IPS-20b (cell line): ENCODE results near the gene POR.

ENCODE experiments used
- H3K27ac ChIP-seq: one replicate; pipeline ENCODE4 v1.5.1; 2013; ENCODE audit warnings: low read length
- H3K27me3 ChIP-seq: 2 replicates; pipeline ENCODE4 v1.6.1; 2013; ENCODE audit warnings: mild to moderate bottlenecking, low read length, inconsistent platforms; ENCODE audit not compliant: insufficient read depth
- H3K36me3 ChIP-seq: 2 replicates; pipeline ENCODE4 v1.6.1; 2013; ENCODE audit warnings: low read depth, mild to moderate bottlenecking, inconsistent platforms, low read length, moderate library complexity; ENCODE audit not compliant: insufficient read depth
- H3K4me1 ChIP-seq: 2 replicates; pipeline ENCODE4 v1.6.1; 2013; ENCODE audit warnings: mild to moderate bottlenecking, control low read depth, inconsistent platforms, low read length, moderate library complexity; ENCODE audit not compliant: insufficient read depth
- H3K4me3 ChIP-seq: 2 replicates; pipeline ENCODE4 v1.5.1; 2013; ENCODE audit warnings: mild to moderate bottlenecking, low read length, inconsistent platforms
- H3K9ac ChIP-seq: 2 replicates; pipeline ENCODE4 v1.6.1; 2013; ENCODE audit warnings: low read depth, mild to moderate bottlenecking, inconsistent platforms, low read length, moderate library complexity
- H3K9me3 ChIP-seq: 2 replicates; pipeline ENCODE4 v1.6.1; 2013; ENCODE audit warnings: mild to moderate bottlenecking, low read depth, low read length, inconsistent platforms; ENCODE audit not compliant: insufficient read depth

The POR gene

DNA sequence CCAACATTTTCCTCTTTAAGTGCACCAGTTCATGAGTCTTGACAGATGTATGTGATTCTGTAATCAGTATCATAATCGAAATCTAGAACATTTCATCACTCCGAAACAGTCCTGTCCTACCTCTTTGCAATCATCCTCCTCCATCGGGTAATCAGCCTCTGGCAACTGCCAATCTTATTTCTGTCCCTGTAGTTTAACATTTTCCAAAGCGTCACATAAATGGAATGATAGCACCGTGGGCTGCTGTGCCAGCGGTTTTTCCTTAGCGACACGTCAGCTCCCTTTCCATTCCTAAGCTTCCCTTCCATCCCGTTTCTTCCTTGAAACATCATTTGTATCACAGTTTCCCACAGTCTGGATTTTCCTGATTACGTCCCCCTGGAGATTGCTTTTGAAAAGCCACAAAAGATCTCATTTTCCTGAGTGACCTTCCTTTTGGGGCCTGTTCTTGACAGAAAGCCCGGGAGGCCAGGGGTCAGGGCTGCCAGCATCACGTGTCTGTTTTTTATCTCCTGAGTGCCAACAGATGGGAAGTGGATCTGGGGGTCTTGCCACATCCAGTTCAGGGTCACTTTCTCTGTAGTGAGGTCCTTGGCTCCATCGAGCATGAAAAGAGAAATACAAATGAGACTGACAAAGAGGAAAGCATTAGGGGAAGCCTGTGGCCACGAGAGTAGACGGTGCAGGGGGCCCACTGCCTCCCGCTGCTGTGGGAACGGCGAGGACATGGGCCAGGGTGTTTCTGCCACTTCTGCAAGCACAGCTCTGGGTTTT, 47.8 kb downstream of the POR start:
- Histone ChIP-seq H3K36me3 (peaks cover 60% of the 10 kb centered on the region), H3K27ac (no peak overlapping the region), H3K4me1 (peaks cover under 1% of the 10 kb centered on the region; the same call in 1 of the 2 replicates), H3K4me3 (no peak overlapping the region), H3K27me3 (no peaks in the 10 kb centered on the region), H3K9ac (no peak overlapping the region), H3K9me3 (no peaks in the 10 kb centered on the region)

GRCh38 chr7:75963381-75963995, 48.5 kb downstream of the POR start:
- no peak overlapping the region for H3K9ac ChIP-seq
- H3K27me3 ChIP-seq: no peaks in the 10 kb centered on the region
- no peak overlapping the region for H3K4me3 ChIP-seq
- H3K4me1 ChIP-seq: no peaks in the 10 kb centered on the region
- no peak overlapping the region for H3K27ac ChIP-seq
- peaks cover 58% of the 10 kb centered on the region for H3K36me3 ChIP-seq
- H3K9me3 ChIP-seq: no peaks in the 10 kb centered on the region

DNA sequence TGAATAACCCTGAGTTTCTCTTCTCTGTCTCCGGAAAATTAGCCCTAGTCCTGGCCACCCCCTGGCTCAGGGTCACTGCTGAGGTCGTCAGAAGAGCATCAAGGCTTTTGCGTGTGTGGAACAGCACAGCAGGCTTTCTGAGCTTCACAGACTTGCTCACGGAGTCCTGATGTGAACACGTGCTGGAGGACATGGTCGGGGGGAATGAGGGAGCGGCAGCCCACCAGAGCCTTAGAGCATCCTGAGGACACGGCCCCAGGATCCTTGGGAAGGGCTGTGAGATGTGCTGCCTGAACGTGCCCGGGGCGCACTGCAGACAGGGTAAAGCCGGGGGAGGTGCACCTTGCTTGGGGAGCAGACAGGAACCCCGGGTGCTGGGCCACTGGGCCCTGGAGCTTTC, 50.7 kb downstream of the POR start:
- Histone ChIP-seq H3K4me1 (no peaks in the 10 kb centered on the region), H3K9me3 (no peaks in the 10 kb centered on the region), H3K27ac (no peak overlapping the region), H3K27me3 (no peaks in the 10 kb centered on the region), H3K4me3 (no peak overlapping the region), H3K36me3 (peaks cover 42% of the 10 kb centered on the region; the same call in 1 of the 2 replicates), H3K9ac (no peak overlapping the region)

- H3K27me3 ChIP-seq: no peaks in the 10 kb centered on the region
- H3K9me3 ChIP-seq: no peaks in the 10 kb centered on the region
- no peak overlapping the region for H3K9ac ChIP-seq
- H3K4me3 ChIP-seq: no peak overlapping the region
- no peaks in the 10 kb centered on the region for H3K4me1 ChIP-seq
- H3K36me3 ChIP-seq: peaks cover 42% of the 10 kb centered on the region; the same call in 1 of the 2 replicates
- no peak overlapping the region for H3K27ac ChIP-seq
These were observed 51.4 kb downstream of the POR start for GRCh38 chr7:75966190-75966961.

GRCh38 chr7:75967055-75967454, 52.1 kb downstream of the POR start:
- H3K4me1 ChIP-seq: no peaks in the 10 kb centered on the region
- peaks cover 36% of the 10 kb centered on the region; the same call in 1 of the 2 replicates for H3K36me3 ChIP-seq
- no peak overlapping the region for H3K4me3 ChIP-seq
- H3K9ac ChIP-seq: no peak overlapping the region
- H3K27ac ChIP-seq: no peak overlapping the region
- H3K9me3 ChIP-seq: no peaks in the 10 kb centered on the region
- no peaks in the 10 kb centered on the region for H3K27me3 ChIP-seq

GRCh38 chr7:75967487-75967997, 52.6 kb downstream of the POR start:
- Histone ChIP-seq H3K27me3 (no peaks in the 10 kb centered on the region), H3K36me3 (peaks cover 39% of the 10 kb centered on the region; the same call in 1 of the 2 replicates), H3K4me3 (no peak overlapping the region), H3K9ac (no peak overlapping the region), H3K4me1 (no peaks in the 10 kb centered on the region), H3K9me3 (no peaks in the 10 kb centered on the region), H3K27ac (no peak overlapping the region)

DNA sequence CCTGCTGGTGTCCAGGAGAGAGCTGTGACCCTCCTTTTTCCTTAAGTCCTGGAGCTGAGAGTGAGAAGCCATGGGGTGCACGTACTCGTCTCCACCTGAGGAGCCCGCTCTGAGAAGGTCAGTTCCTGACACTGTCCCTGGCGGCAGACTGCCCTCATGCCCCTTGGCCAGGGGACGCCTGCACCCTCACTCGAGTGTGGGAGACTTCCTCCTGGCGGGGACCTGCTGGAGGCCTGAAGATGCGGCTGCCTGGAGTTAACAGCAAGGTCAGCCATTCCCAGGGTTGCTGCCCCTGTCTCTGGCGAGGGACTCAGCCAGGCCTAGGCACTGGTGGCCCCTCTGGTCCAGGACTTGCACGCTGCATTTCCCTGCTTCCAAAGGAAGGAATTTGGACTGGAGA, 53.1 kb downstream of the POR start:
- H3K27me3 ChIP-seq: no peaks in the 10 kb centered on the region
- peaks cover 39% of the 10 kb centered on the region; the same call in 1 of the 2 replicates for H3K36me3 ChIP-seq
- no peak overlapping the region for H3K9ac ChIP-seq
- H3K27ac ChIP-seq: no peak overlapping the region
- H3K4me3 ChIP-seq: no peak overlapping the region
- no peaks in the 10 kb centered on the region for H3K9me3 ChIP-seq
- no peaks in the 10 kb centered on the region for H3K4me1 ChIP-seq

GRCh38 chr7:75968561-75969001, 53.6 kb downstream of the POR start:
- no peak overlapping the region for H3K27ac ChIP-seq
- H3K36me3 ChIP-seq: peaks cover 39% of the 10 kb centered on the region; the same call in 1 of the 2 replicates

GRCh38 chr7:75969182-75969581, 54.2 kb downstream of the POR start:
- Histone ChIP-seq H3K9me3 (no peaks in the 10 kb centered on the region), H3K27me3 (no peaks in the 10 kb centered on the region), H3K4me1 (no peaks in the 10 kb centered on the region), H3K4me3 (no peak overlapping the region), H3K9ac (no peak overlapping the region), H3K36me3 (peaks cover 44% of the 10 kb centered on the region), H3K27ac (no peak overlapping the region)

More at GRCh38 chr7:75968561-75969001, 53.6 kb downstream of the POR start:
- H3K9me3 ChIP-seq: no peaks in the 10 kb centered on the region
- no peak overlapping the region for H3K4me3 ChIP-seq
- H3K4me1 ChIP-seq: no peaks in the 10 kb centered on the region
- H3K9ac ChIP-seq: no peak overlapping the region
- H3K27me3 ChIP-seq: no peaks in the 10 kb centered on the region

GRCh38 chr7:75969704-75970498, 54.9 kb downstream of the POR start:
- peaks cover 44% of the 10 kb centered on the region for H3K36me3 ChIP-seq
- no peaks in the 10 kb centered on the region for H3K27me3 ChIP-seq
- H3K9me3 ChIP-seq: no peaks in the 10 kb centered on the region
- H3K9ac ChIP-seq: no peak overlapping the region
- no peaks in the 10 kb centered on the region for H3K4me1 ChIP-seq
- H3K27ac ChIP-seq: no peak overlapping the region
- no peak overlapping the region for H3K4me3 ChIP-seq
